Gastrocnemius medialis (tissue), 4 donors: ENCODE data around the gene AQP12B. TPM values are rescaled to one million over a fixed set of nuclear protein-coding genes. Genes with fewer than 3 reads are reported as not detected.

ENCODE experiments used
- ATAC-seq, 2 donors: fragments of 150-250 bp; one replicate each; pipeline ENCODE4 v1.9.1; 2016
- DNase-seq, 2 donors: peaks; one replicate each; pipeline ENCODE4 v3.0.0-alpha.2; 2019
- H3K27ac ChIP-seq, 4 donors: fragments of 200-600 bp; sonication (generic); 1 replicate in 1 of 4; 2 replicates in 3 of 4; pipeline ENCODE4 v1.5.1; 2016 to 2018; ENCODE audit warnings: mild to moderate bottlenecking in 2 of 4, moderate library complexity in 1 of 4
- H3K27me3 ChIP-seq, 3 donors: fragments of 200-600 bp; sonication (generic) in 2 of 3; 1 replicate in 1 of 3; 2 replicates in 2 of 3; pipeline versions ENCODE4 v1.5.1 to v1.6.0; 2016 to 2019; ENCODE audit warnings: mild to moderate bottlenecking in 1 of 3, moderate library complexity in 1 of 3
- H3K36me3 ChIP-seq, 2 donors: fragments of 200-600 bp; sonication (generic) in 1 of 2; one replicate each; pipeline ENCODE4 v1.5.1; 2017 to 2018
- H3K4me1 ChIP-seq, 2 donors: fragments of 200-600 bp; sonication (generic) in 1 of 2; one replicate each; pipeline ENCODE4 v1.5.1; 2016 to 2017; ENCODE audit warnings: mild to moderate bottlenecking in 2 of 2
- H3K4me3 ChIP-seq, 4 donors: fragments of 200-600 bp; sonication (generic) in 3 of 4; 1 replicate in 1 of 4; 2 replicates in 3 of 4; pipeline ENCODE4 v1.5.1; 2016 to 2019; ENCODE audit warnings: mild to moderate bottlenecking in 2 of 4
- H3K9me3 ChIP-seq, 3 donors: fragments of 200-600 bp; sonication (generic) in 2 of 3; 1 replicate in 1 of 3; 2 replicates in 2 of 3; pipeline ENCODE4 v1.5.1; 2016 to 2019
- CTCF ChIP-seq, 5 experiments: fragments of 450-650 bp in 3 of 5; fragments of 200-600 bp in 2 of 5; sonication (generic) in 2 of 5; IDR thresholded peaks in 4 of 5; conservative IDR thresholded peaks in 1 of 5; 1 replicate in 4 of 5; 2 replicates in 1 of 5; pipeline ENCODE4 v1.5.1; 2016 to 2019; ENCODE audit warnings: antibody characterized with exemption in 5 of 5, mild to moderate bottlenecking in 3 of 5, moderate library complexity in 3 of 5
- POLR2A ChIP-seq, 2 donors: fragments of 450-650 bp; IDR thresholded peaks; one replicate each; pipeline ENCODE4 v1.6.1; 2017; ENCODE audit warnings: antibody characterized with exemption in 2 of 2, mild to moderate bottlenecking in 2 of 2, moderate library complexity in 2 of 2
- in situ Hi-C, 4 donors: fragments of 200-750 bp; cut with MboI; loops; one replicate each; pipeline versions ENCODE4 v1.15.0 to v1.8.0; 2017; ENCODE audit warnings: low sequenced_read_pairs in 4 of 4
- intact Hi-C: fragments of 100-400 bp; cut with DNase I; formaldehyde crosslinking; loops from one replicate; pipeline ENCODE4 v1.15.1; 2023; ENCODE audit warnings: low total_unique reads
- total RNA-seq, 4 donors: library from RNA; depleted of rRNA; stranded (reverse); fragments of >200 nt; gene quantifications; one replicate each; pipeline versions ENCODE4 v1.1.0 to v1.2.3, GENCODE V29; 2016

AQP12B gene
- total RNA-seq, 4 donors from 2014 or later: not detected

GRCh38 chr2:240672076-240672700 is 10.5 kb downstream of the AQP12B start:
- Histone ChIP-seq H3K4me3 (no peak overlapping the region), H3K36me3 (no peaks in the 10 kb centered on the region)
- in situ Hi-C loops: no loop called here

GRCh38 chr2:240670950-240671349 is 11.7 kb downstream of the AQP12B start:
- intact Hi-C loops: no loop called here
- Histone ChIP-seq H3K4me3 (no peak overlapping the region), H3K27me3 (no peaks in the 10 kb centered on the region)

More at GRCh38 chr2:240672076-240672700, 10.5 kb downstream of the AQP12B start:
- Histone ChIP-seq H3K9me3 (no peaks in the 10 kb centered on the region), H3K4me1 (peaks cover 0 to 5% of the 10 kb centered on the region in 2 donors), H3K27ac (no peak overlapping the region), H3K27me3 (no peaks in the 10 kb centered on the region)
- intact Hi-C loops: no loop called here
- DNase-seq (no peak), ATAC-seq (no peak)
- TF ChIP-seq POLR2A (IDR thresholded peaks at IDR 0.05) (no peak), CTCF (IDR thresholded peaks at IDR 0.05 in 4 of 5, conservative IDR thresholded peaks at IDR 0.05 in 1 of 5) (no peak)

DNA sequence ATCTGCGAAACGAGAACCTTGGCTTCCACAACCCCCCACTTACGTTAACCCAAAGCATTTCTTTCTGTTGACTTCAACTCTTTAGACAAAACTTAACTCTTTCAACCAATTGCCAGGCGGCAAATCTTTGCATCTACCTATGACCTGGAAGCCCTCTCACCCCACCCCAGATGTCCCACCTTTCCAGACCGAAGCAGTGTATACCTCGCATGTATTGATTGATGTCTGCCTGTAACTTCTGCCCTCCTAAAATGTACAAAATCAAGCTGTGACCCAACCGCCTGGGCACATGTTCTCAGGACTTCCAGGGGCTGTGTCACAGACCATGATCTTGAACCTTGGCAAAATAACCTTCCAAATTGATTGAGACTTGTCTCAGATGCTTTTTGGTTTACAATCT is 12.3 kb downstream of the AQP12B start:
- H3K27ac ChIP-seq: no peak overlapping the region
- H3K36me3 ChIP-seq: no peaks in the 10 kb centered on the region
- DNase-seq (no peak), ATAC-seq (no peak)
- H3K4me3 ChIP-seq: no peak overlapping the region
- in situ Hi-C loops: no loop called here
- peaks cover 0 to 3% (median 0%) of the 10 kb centered on the region in 3 donors for H3K27me3 ChIP-seq
- H3K4me1 ChIP-seq: peaks cover 0 to 5% of the 10 kb centered on the region in 2 donors
- TF ChIP-seq POLR2A (IDR thresholded peaks at IDR 0.05): no peak
- TF ChIP-seq CTCF (IDR thresholded peaks at IDR 0.05 in 4 of 5, conservative IDR thresholded peaks at IDR 0.05 in 1 of 5): no peak
- no peaks in the 10 kb centered on the region for H3K9me3 ChIP-seq
- intact Hi-C loops: no loop called here

More at GRCh38 chr2:240670950-240671349, 11.7 kb downstream of the AQP12B start:
- DNase-seq (no peak), ATAC-seq (no peak)
- H3K36me3 ChIP-seq: no peaks in the 10 kb centered on the region
- TF ChIP-seq CTCF (IDR thresholded peaks at IDR 0.05 in 4 of 5, conservative IDR thresholded peaks at IDR 0.05 in 1 of 5): no peak
- no peak for TF ChIP-seq POLR2A (IDR thresholded peaks at IDR 0.05)
- H3K4me1 ChIP-seq: peaks cover 0 to 5% of the 10 kb centered on the region in 2 donors
- no peak overlapping the region for H3K27ac ChIP-seq
- in situ Hi-C loops: no loop called here
- no peaks in the 10 kb centered on the region for H3K9me3 ChIP-seq

- in situ Hi-C loops: no loop called here
- peaks cover 0 to 22% (median 3%) of the 10 kb centered on the region in 3 donors for H3K27me3 ChIP-seq
- ATAC-seq: no peak
Measured at GRCh38 chr2:240664622-240665021, 18.1 kb downstream of the AQP12B start.

More at GRCh38 chr2:240664622-240665021, 18.1 kb downstream of the AQP12B start:
- DNase-seq: no peak
- Histone ChIP-seq H3K9me3 (peaks cover 0 to 5% (median 0%) of the 10 kb centered on the region in 3 donors), H3K36me3 (no peaks in the 10 kb centered on the region), H3K4me3 (no peak overlapping the region), H3K4me1 (no peaks in the 10 kb centered on the region), H3K27ac (no peak overlapping the region)
- TF ChIP-seq POLR2A (IDR thresholded peaks at IDR 0.05) (no peak), CTCF (IDR thresholded peaks at IDR 0.05 in 4 of 5, conservative IDR thresholded peaks at IDR 0.05 in 1 of 5) (no peak)
- intact Hi-C loops: no loop called here
